K562 (cell line): ENCODE data around the gene BCO2. TPM values are rescaled to one million over a fixed set of nuclear protein-coding genes. Genes with fewer than 3 reads are reported as not detected.

Experiments
- ATAC-seq: fragments of 200-7000 bp; cut with Tn5 transposase; 3 replicates; pipeline ENCODE4 v1.9.1; 2020; ENCODE audit warnings: moderate library complexity
- BruUV-seq: library from RNA; stranded (reverse); fragments of 400-500 nt; replicated peaks from 2 replicates; lab custom pipeline; 2021; lab: Mats Ljungman, UMichigan
- CTCF ChIA-PET: fragments of 300-600 bp; formaldehyde crosslinking; extraction: SDS; loops from one replicate; lab custom pipeline; 2021; ENCODE audit warnings: low intra/inter-chr PET ratio; lab: Yijun Ruan, JAX
- POLR2A ChIA-PET: fragments of 300-600, 350-650 bp; sonication (Branson Sonifier 250); formaldehyde crosslinking; extraction: SDS; loops from one replicate; lab custom pipeline; 2021; ENCODE audit warnings: antibody characterized with exemption, inconsistent platforms; lab: Yijun Ruan, JAX
- DNase-seq, 4 experiments: peaks; one replicate each; pipeline versions ENCODE4 v3.0.0 to v3.0.0-alpha.2; 2011 to 2018; ENCODE audit warnings: low spot score in 3 of 4, mixed read lengths in 3 of 4; ENCODE audit errors: extremely low read depth in 1 of 4
- FAIRE-seq: peaks from 2 replicates; lab custom pipeline; 2011; peaks lifted over from hg19 to GRCh38; lab: Jason Lieb, UNC
- H2AFZ ChIP-seq: 2 replicates; pipeline ENCODE4 v1.6.0; 2011; ENCODE audit warnings: low read depth, low read length, control low read depth, inconsistent platforms
- H3K27ac ChIP-seq: fragments of 200-600 bp; 3 replicates; pipeline ENCODE4 v1.8.0; 2011; ENCODE audit warnings: low read depth, mild to moderate bottlenecking, control low read depth, inconsistent platforms, low read length, moderate library complexity, mixed read lengths; ENCODE audit errors: extremely low read depth
- H3K27me3 ChIP-seq, 2 experiments: fragments of 300-600 bp in 1 of 2; 2 replicates in 1 of 2; 3 replicates in 1 of 2; pipeline versions ENCODE4 v1.6.0 to v1.8.0; 2011; ENCODE audit warnings: inconsistent platforms in 2 of 2, low read length in 2 of 2, mild to moderate bottlenecking in 1 of 2, mixed read lengths in 1 of 2, moderate library complexity in 1 of 2; ENCODE audit not compliant: control insufficient read depth in 2 of 2, insufficient read depth in 2 of 2
- H3K36me3 ChIP-seq: fragments of 300-600 bp; 3 replicates; pipeline ENCODE4 v1.8.0; 2011; ENCODE audit warnings: mild to moderate bottlenecking, low read length, inconsistent platforms; ENCODE audit not compliant: control insufficient read depth, insufficient read depth
- H3K4me1 ChIP-seq, 2 experiments: fragments of 200-600 bp in 1 of 2; replicated peaks in 1 of 2; 2 replicates in 1 of 2; 3 replicates in 1 of 2; pipeline versions ENCODE4 v1.5.1 to v1.8.0; 2011; ENCODE audit warnings: inconsistent platforms in 2 of 2, low read length in 2 of 2, mild to moderate bottlenecking in 1 of 2, mixed read lengths in 1 of 2, moderate library complexity in 1 of 2; ENCODE audit not compliant: control insufficient read depth in 2 of 2, insufficient read depth in 2 of 2
- H3K4me2 ChIP-seq: 2 replicates; pipeline ENCODE4 v1.6.1; 2011; ENCODE audit warnings: low read length, control low read depth, inconsistent platforms, mixed read lengths; ENCODE audit not compliant: insufficient read depth
- H3K4me3 ChIP-seq: fragments of 200-600 bp; sonication (generic), shearing (Covaris generic); 2 replicates; pipeline ENCODE4 v1.5.1; 2016; ENCODE audit warnings: control low read depth, inconsistent platforms
- H3K79me2 ChIP-seq: fragments of 200-600 bp; 3 replicates; pipeline ENCODE4 v1.8.0; 2011; ENCODE audit warnings: low read length, inconsistent platforms; ENCODE audit not compliant: control insufficient read depth, insufficient read depth
- H3K9ac ChIP-seq, 2 experiments: 2 replicates each; pipeline versions ENCODE4 v1.6.0 to v1.6.1; 2011; ENCODE audit warnings: low read depth in 2 of 2, low read length in 2 of 2, control low read depth in 1 of 2, inconsistent platforms in 1 of 2, mild to moderate bottlenecking in 1 of 2, mixed read lengths in 1 of 2; ENCODE audit not compliant: insufficient read depth in 1 of 2
- H3K9me1 ChIP-seq: one replicate; pipeline ENCODE4 v1.6.0; 2011; ENCODE audit warnings: inconsistent platforms, mild to moderate bottlenecking, low read length, moderate library complexity; ENCODE audit not compliant: control insufficient read depth, insufficient read depth
- H3K9me3 ChIP-seq: replicated peaks from 2 replicates; pipeline ENCODE4 v1.5.1; 2011; ENCODE audit warnings: low read depth, low read length, inconsistent platforms; ENCODE audit not compliant: control insufficient read depth, insufficient read depth
- H4K20me1 ChIP-seq: replicated peaks from 2 replicates; pipeline ENCODE4 v1.6.1; 2011; ENCODE audit warnings: low read length, inconsistent platforms, mixed read lengths; ENCODE audit not compliant: control insufficient read depth, insufficient read depth
- ATF6 ChIP-seq: sonication (generic); formaldehyde crosslinking; IDR thresholded peaks from 2 replicates; pipeline ENCODE4 v1.4.0; 2020; ENCODE audit warnings: mild to moderate bottlenecking, missing genetic modification reagents
- BRF1 ChIP-seq: IDR thresholded peaks from 3 replicates; pipeline ENCODE4 v1.6.1; 2011; ENCODE audit warnings: borderline replicate concordance, mild to moderate bottlenecking; ENCODE audit not compliant: insufficient read length; ENCODE audit errors: extremely low read depth
- CREB3 ChIP-seq: fragments of 450-650 bp; conservative IDR thresholded peaks from 2 replicates; pipeline ENCODE4 v1.6.1; 2016; ENCODE audit warnings: missing genetic modification characterization, low read depth, mild to moderate bottlenecking, missing compliant biosample characterization, moderate library complexity
- NONO ChIP-seq, 2 experiments: fragments of 200-400 bp in 1 of 2; fragments of 450-650 bp in 1 of 2; formaldehyde crosslinking in 1 of 2; IDR thresholded peaks; 2 replicates each; pipeline ENCODE4 v1.6.1; 2017; ENCODE audit warnings: low read depth in 2 of 2, mild to moderate bottlenecking in 2 of 2, moderate library complexity in 2 of 2, low read length in 1 of 2
- POLR2A ChIP-seq: fragments of 450-650 bp; conservative IDR thresholded peaks from 2 replicates; pipeline ENCODE4 v1.6.1; 2016
- POLR2G ChIP-seq: fragments of 200-400 bp; formaldehyde crosslinking; IDR thresholded peaks from 2 replicates; pipeline ENCODE4 v1.6.1; 2017; ENCODE audit warnings: low read depth, mild to moderate bottlenecking, antibody characterized with exemption, low read length, moderate library complexity
- SAP30 ChIP-seq: fragments of 200-600 bp; sonication (generic); IDR thresholded peaks from 2 replicates; pipeline ENCODE4 v1.6.1; 2012; ENCODE audit warnings: borderline replicate concordance, low read depth, mild to moderate bottlenecking, moderate library complexity, low read length, control low read depth, inconsistent platforms; ENCODE audit not compliant: insufficient read depth, poor library complexity, severe bottlenecking
- SP2 ChIP-seq: IDR thresholded peaks from 2 replicates; pipeline ENCODE4 v1.6.1; 2011; ENCODE audit warnings: mild to moderate bottlenecking, low read depth, low read length, moderate library complexity; ENCODE audit not compliant: poor library complexity, severe bottlenecking; ENCODE audit errors: extremely low read depth
- TOE1 ChIP-seq, 2 experiments: fragments of 450-650 bp in 1 of 2; sonication (generic) in 1 of 2; formaldehyde crosslinking in 1 of 2; IDR thresholded peaks; 2 replicates each; pipeline versions ENCODE4 v1.7.1 to v1.8.0; 2016 to 2022; ENCODE audit warnings: borderline replicate concordance in 2 of 2, mild to moderate bottlenecking in 2 of 2, antibody characterized with exemption in 1 of 2, inconsistent platforms in 1 of 2, low read depth in 1 of 2, missing genetic modification reagents in 1 of 2, moderate library complexity in 1 of 2
- TRIM28 ChIP-seq: fragments of 450-650 bp; IDR thresholded peaks from 2 replicates; pipeline ENCODE4 v1.6.1; 2017
- ZNF212 ChIP-seq: fragments of 450-650 bp; formaldehyde crosslinking; IDR thresholded peaks from 2 replicates; pipeline ENCODE4 v1.4.0; 2020; ENCODE audit warnings: mild to moderate bottlenecking
- WGBS: fragments of 100-300 bp; shearing (Covaris generic); methylation state at CpG from one replicate; pipeline ENCODE4 v1.1.6; 2016; ENCODE audit warnings: low coverage, mixed read lengths; ENCODE audit not compliant: insufficient coverage; ENCODE audit errors: missing lambda C conversion rate; 5-methylcytosine and 5-hydroxymethylcytosine counted together
- in situ Hi-C: fragments of 300-500 bp; cut with MboI; formaldehyde crosslinking; loops from 4 replicates; pipeline ENCODE4 v1.15.0; 2018; ENCODE audit warnings: inconsistent platforms, mixed read lengths
- intact Hi-C: fragments of 100-400 bp; cut with micrococcal nuclease; formaldehyde crosslinking; loops from 2 replicates; pipeline ENCODE4 v1.14.2; 2022
- polyA plus RNA-seq, 8 experiments: library from polyadenylated mRNA; depleted of rRNA in 4 of 8; stranded (reverse) in 5 of 8; unstranded in 3 of 8; fragments of >200 nt; fragmentation: Nextera tagmentation in 2 of 8; fragmentation: Illumina TruSeq in 1 of 8; extraction: Ambion mirVana in 2 of 8; extraction: Trizol in 1 of 8; gene quantifications; 2 replicates each; pipeline versions ENCODE4 v1.2.1 to v1.2.3, GENCODE V29; 2011 to 2014; ENCODE audit warnings: inconsistent platforms in 1 of 8, missing spikeins in 1 of 8
- total RNA-seq, 7 experiments: library from RNA; depleted of rRNA in 6 of 7; stranded (reverse); fragments of >200 nt in 6 of 7; fragmentation: Illumina TruSeq in 2 of 7; extraction: Trizol in 2 of 7; gene quantifications; 2 replicates each; pipeline versions ENCODE4 v1.2.1 to v1.2.3, GENCODE V29; 2011 to 2021; ENCODE audit warnings: low replicate concordance in 1 of 7
- TF ChIP-seq, protein P1 (sequence below): fragments of 250-450 bp; sonication (Bioruptor Pico); IDR thresholded peaks from 2 replicates; pipeline ENCODE4 v1.5.0; 2021; ENCODE audit warnings: mild to moderate bottlenecking, moderate library complexity

Gene BCO2
- total and polyA plus RNA-seq, 9 of the 15 experiments (the other 6 are each of a cell fraction or from before 2014, with no cell fraction given), result 0.21 to 1.0 (median 0.47) TPM; not detected in 1

DNA sequence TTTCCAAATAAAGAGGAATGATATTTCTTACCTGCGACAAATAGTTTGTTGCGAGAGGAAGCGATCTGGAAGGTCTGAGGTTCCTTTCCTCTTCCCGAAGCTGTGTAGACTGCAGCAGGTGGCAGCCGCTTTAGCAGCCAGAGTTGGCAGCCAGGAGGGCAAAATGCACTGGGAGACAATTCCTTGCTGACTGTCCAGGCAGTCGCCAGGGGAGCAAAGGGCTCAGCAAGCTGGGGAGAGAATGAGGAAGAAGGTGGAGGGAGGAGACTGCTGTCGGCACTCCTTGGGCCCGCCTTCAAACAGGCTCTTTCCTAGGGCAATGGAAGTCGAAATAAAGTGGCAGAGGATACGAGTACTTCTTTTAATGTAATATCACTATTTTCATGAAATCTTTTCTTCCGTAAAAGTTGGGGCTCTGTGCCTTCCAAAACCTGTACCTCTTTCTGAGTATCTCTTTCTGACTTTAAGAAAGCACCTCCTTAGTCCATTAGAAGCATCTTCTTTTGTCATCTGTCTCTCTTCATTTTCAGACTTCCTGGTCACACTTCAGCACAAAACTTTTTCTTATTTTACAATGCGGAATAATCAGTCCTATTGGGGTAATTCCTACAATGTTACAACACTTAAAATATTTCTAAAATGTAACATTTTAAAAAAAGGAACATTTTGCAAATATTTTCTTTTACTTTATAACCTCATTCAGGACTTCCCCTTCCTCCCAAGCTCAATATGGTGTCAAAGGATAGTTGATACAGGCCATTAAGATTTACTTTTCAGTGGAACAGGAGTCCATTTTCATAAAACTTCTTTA is 11.2 kb upstream of the BCO2 start, which contains the start of gene IL18:
Gene IL18 (minus strand): TSS at position 220 of the 811 bp plus-strand sequence. CDS start 9,041 bp downstream, outside the sequence.
- Histone ChIP-seq H3K9me1 (no peaks in the 10 kb centered on the region), H3K9me3 (no peaks in the 10 kb centered on the region), H3K79me2 (no peaks in the 10 kb centered on the region), H3K27me3 (no peaks in the 10 kb centered on the region), H3K9ac (peak within 1 kb of the TSS; percentile 38 to 72), H3K36me3 (no peaks in the 10 kb centered on the region), H3K27ac (peak within 1 kb of the TSS; percentile 7; the same call in 1 of the 3 replicates), H4K20me1 (no peaks in the 10 kb centered on the region), H2AFZ (peak within 1 kb of the TSS; percentile 85), H3K4me2 (peak within 1 kb of the TSS; percentile 72), H3K4me1 (peaks cover 7 to 8% of the 10 kb centered on the region in 2 experiments; a peak in 2 of 5 replicates), H3K4me3 (peak within 1 kb of the TSS; percentile 17)
- ChIA-PET POLR2A (interaction anchor here (0.6 to 1.4 kb wide), 4 partner anchors 9 to 112 kb away, joined by 3 to 4 read pairs (median 4); partner anchors contain the start of gene BCO2), CTCF (interaction anchor here (0.7 kb wide), 1 partner anchor 64 kb away, joined by 3 read pairs; no protein-coding TSS in a partner anchor)
- DNase-seq (peak; percentile 22 to 55 (median 41)), ATAC-seq (peak; percentile 89), FAIRE-seq (peak; percentile 15)
- no TSS peak for BruUV-seq
- in situ Hi-C loops, result no loop called here
- WGBS, result 23% methylated on average over 12 of the region's 12 CpGs
- intact Hi-C loops, result no loop called here
- TF ChIP-seq ZNF212 (no peak), ATF6 (CRISPR knock-in tag) (no peak), POLR2G (0 out of 2 replicates have a peak, but pooled peaks have one; percentile 40), TOE1 (IDR thresholded peaks at IDR 0.05; ENCODE audit: borderline replicate concordance) (peak; percentile 14; the same call in 1 of the 2 replicates), TOE1 (CRISPR knock-in tag; IDR thresholded peaks at IDR 0.05; ENCODE audit: borderline replicate concordance, low read depth) (no peak), POLR2A (peak; percentile 42; the same call in 1 of the 2 replicates), BRF1 (no peak), CREB3 (tag) (no peak), TRIM28 (peak; percentile 64; the same call in 1 of the 2 replicates), SP2 (no peak), SAP30 (no peak), NONO (IDR thresholded peaks at IDR 0.05; ENCODE audit: low read depth in 2 of 2, low read length in 1 of 2) (no peak)
- TF ChIP-seq, protein P1, sequence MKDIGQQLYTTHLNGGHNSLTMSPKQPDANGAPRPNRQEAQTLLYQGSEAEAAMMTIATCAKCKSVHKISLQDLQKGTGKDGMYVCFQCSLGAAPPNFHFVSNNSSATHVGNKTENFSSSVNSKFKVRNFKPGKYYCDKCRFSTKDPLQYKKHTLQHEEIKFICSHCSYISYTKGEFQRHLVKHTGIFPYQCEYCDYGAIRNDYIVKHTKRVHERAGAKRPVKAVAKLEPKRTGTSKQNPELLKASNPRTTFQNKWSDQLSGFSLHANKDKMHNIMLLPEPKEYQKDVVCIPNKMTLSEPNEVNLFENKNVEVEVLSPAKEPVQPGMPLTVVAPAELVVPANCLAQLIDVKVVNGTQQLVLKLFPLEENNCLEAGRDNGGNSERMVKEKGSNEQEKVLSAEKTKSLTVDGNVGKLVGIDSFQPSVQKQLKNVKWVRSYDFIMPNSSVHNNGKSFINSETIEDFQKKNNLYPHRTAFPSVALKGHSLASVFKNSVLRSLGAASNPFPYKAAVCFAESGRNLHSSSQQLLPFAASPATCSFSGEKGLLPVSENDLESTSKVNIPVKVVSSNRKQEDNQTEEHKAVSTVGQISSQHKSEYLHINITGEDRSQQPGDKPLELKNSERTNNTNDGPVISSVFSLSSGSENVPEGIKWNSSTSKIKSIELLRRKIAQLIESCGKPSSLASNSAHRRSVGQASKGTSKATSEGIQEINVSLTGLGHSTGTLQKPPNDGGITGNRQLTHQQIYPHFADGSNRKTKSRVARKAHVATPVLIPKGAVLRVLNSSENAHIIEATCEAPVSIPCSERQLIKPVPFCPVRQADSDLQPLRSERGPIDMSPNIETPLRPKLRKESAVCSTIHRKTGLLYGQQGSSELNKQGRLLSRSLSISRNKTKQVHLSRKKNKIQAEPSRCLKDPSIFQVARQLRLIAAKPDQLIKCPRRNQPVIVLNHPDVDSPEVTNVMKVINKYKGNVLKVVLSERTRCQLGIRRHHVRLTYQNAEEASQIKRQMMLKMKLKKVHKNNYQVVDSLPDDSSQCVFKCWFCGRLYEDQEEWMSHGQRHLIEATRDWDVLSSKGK, result no peak
